Parathyroid adenoma (tissue), 2 donors: ENCODE results near the gene LYRM7.

Experiments
- H2AFZ ChIP-seq: fragments of 300-600 bp; sonication (generic); one replicate; pipeline ENCODE4 v1.7.0; 2017; ENCODE audit warnings: antibody characterized with exemption, mild to moderate bottlenecking
- H3K27ac ChIP-seq: fragments of 300-600 bp; sonication (generic); one replicate; pipeline ENCODE4 v1.7.0; 2017
- H3K27me3 ChIP-seq: fragments of 300-600 bp; sonication (generic); one replicate; pipeline ENCODE4 v1.7.0; 2017; ENCODE audit warnings: low read length; ENCODE audit not compliant: control insufficient read depth, insufficient read depth
- H3K36me3 ChIP-seq: fragments of 300-600 bp; sonication (generic); one replicate; pipeline ENCODE4 v1.7.0; 2017; ENCODE audit warnings: low read length; ENCODE audit not compliant: control insufficient read depth, insufficient read depth
- H3K4me1 ChIP-seq: fragments of 300-600 bp; sonication (generic); one replicate; pipeline ENCODE4 v1.7.0; 2017; ENCODE audit warnings: control low read depth
- H3K4me2 ChIP-seq: fragments of 300-600 bp; sonication (generic); one replicate; pipeline ENCODE4 v1.7.0; 2017; ENCODE audit warnings: low read length
- H3K4me3 ChIP-seq: fragments of 300-600 bp; sonication (generic); one replicate; pipeline ENCODE4 v1.7.0; 2017; ENCODE audit warnings: low read depth, low read length
- H3K79me2 ChIP-seq: fragments of 300-600 bp; sonication (generic); one replicate; pipeline ENCODE4 v1.7.0; 2017; ENCODE audit warnings: control low read depth
- H3K9ac ChIP-seq: fragments of 300-600 bp; sonication (generic); one replicate; pipeline ENCODE4 v1.7.0; 2017; ENCODE audit warnings: mild to moderate bottlenecking
- H3K9me3 ChIP-seq: fragments of 300-600 bp; sonication (generic); one replicate; pipeline ENCODE4 v1.7.0; 2017; ENCODE audit warnings: low read length; ENCODE audit not compliant: control insufficient read depth
- TF ChIP-seq, protein P1 (sequence below): fragments of 300-600 bp; sonication (generic); IDR thresholded peaks from one replicate; pipeline ENCODE4 v1.7.0; 2017; ENCODE audit warnings: antibody characterized with exemption, mild to moderate bottlenecking
- donor health status: primary hyperparathyroidism.

Gene LYRM7

GRCh38 chr5:131254741-131255140 lies 84.0 kb downstream of the LYRM7 start:
- H3K9ac ChIP-seq = no peak overlapping the region
- H2AFZ ChIP-seq = no peak overlapping the region
- H3K4me1 ChIP-seq = no peaks in the 10 kb centered on the region
- H3K9me3 ChIP-seq = no peaks in the 10 kb centered on the region
- H3K4me3 ChIP-seq = no peak overlapping the region
- TF ChIP-seq, protein P1, sequence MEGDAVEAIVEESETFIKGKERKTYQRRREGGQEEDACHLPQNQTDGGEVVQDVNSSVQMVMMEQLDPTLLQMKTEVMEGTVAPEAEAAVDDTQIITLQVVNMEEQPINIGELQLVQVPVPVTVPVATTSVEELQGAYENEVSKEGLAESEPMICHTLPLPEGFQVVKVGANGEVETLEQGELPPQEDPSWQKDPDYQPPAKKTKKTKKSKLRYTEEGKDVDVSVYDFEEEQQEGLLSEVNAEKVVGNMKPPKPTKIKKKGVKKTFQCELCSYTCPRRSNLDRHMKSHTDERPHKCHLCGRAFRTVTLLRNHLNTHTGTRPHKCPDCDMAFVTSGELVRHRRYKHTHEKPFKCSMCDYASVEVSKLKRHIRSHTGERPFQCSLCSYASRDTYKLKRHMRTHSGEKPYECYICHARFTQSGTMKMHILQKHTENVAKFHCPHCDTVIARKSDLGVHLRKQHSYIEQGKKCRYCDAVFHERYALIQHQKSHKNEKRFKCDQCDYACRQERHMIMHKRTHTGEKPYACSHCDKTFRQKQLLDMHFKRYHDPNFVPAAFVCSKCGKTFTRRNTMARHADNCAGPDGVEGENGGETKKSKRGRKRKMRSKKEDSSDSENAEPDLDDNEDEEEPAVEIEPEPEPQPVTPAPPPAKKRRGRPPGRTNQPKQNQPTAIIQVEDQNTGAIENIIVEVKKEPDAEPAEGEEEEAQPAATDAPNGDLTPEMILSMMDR = no peak
- no peaks in the 10 kb centered on the region for H3K36me3 ChIP-seq
- no peaks in the 10 kb centered on the region for H3K79me2 ChIP-seq
- H3K27me3 ChIP-seq = no peaks in the 10 kb centered on the region
- no peak overlapping the region for H3K27ac ChIP-seq
- no peak overlapping the region for H3K4me2 ChIP-seq
